HCT116 (cell line): ENCODE data around the gene ROR2. TPM values are rescaled to one million over a fixed set of nuclear protein-coding genes. Genes with fewer than 3 reads are reported as not detected.

Source experiments
- ATAC-seq: fragments of 200-7000 bp; cut with Tn5 transposase; 2 replicates; pipeline ENCODE4 v1.9.1; 2020; ENCODE audit warnings: mild to moderate bottlenecking, moderate library complexity
- BruUV-seq: library from RNA; stranded (reverse); fragments of 400-500 nt; replicated peaks from 2 replicates; lab custom pipeline; 2021; lab: Mats Ljungman, UMichigan
- CTCF ChIA-PET: fragments of 300-600 bp; sonication (Branson Sonifier 250); formaldehyde crosslinking; loops from one replicate; lab custom pipeline; 2021; ENCODE audit warnings: antibody characterized with exemption; lab: Charles Lee
- POLR2A ChIA-PET: fragments of 300-600, 350-600 bp; sonication (Branson Sonifier 250); formaldehyde crosslinking; loops from one replicate; lab custom pipeline; 2021; ENCODE audit warnings: antibody characterized with exemption; lab: Charles Lee
- RAD21 ChIA-PET, 2 experiments: fragments of 300-600 bp; sonication (Branson Sonifier 250); formaldehyde crosslinking; loops; one replicate each; lab custom pipeline; 2023; ENCODE audit warnings: low total read pairs in 2 of 2; ENCODE audit not compliant: uncharacterized antibody in 2 of 2, unreplicated experiment in 2 of 2, low non-redundant PET in 1 of 2; lab: Charles Lee
- DNase-seq: peaks from one replicate; pipeline ENCODE4 v3.0.0-alpha.2; 2010; ENCODE audit warnings: low read depth, low spot score
- H2AFZ ChIP-seq: fragments of 200-600 bp; shearing (Covaris generic), sonication (generic); 2 replicates; pipeline ENCODE4 v1.6.1; 2017; ENCODE audit warnings: low read depth, mixed run types, mixed read lengths, antibody characterized with exemption, low read length; ENCODE audit not compliant: poor library complexity, severe bottlenecking
- H3K27ac ChIP-seq: 2 replicates; pipeline ENCODE4 v1.5.1; 2012; ENCODE audit warnings: low read depth, low read length
- H3K27me3 ChIP-seq: fragments of 200-600 bp; sonication (generic); 2 replicates; pipeline ENCODE4 v1.6.1; 2016; ENCODE audit warnings: mixed run types, low read length, mixed read lengths; ENCODE audit not compliant: insufficient read depth
- H3K36me3 ChIP-seq, 2 experiments: fragments of 200-500 bp in 1 of 2; fragments of 200-600 bp in 1 of 2; sonication (Bioruptor generic) in 1 of 2; sonication (generic) in 1 of 2; 2 replicates each; pipeline versions ENCODE4 v1.5.1 to v1.6.1; 2014 to 2016; ENCODE audit warnings: low read length in 2 of 2, inconsistent platforms in 1 of 2, mixed read lengths in 1 of 2, mixed run types in 1 of 2; ENCODE audit not compliant: insufficient read depth in 2 of 2, control insufficient read depth in 1 of 2
- H3K4me1 ChIP-seq, 2 experiments: fragments of 200-600 bp in 1 of 2; sonication (generic) in 1 of 2; 2 replicates each; pipeline versions ENCODE4 v1.5.1 to v1.6.1; 2012 to 2017; ENCODE audit warnings: low read length in 2 of 2, inconsistent platforms in 1 of 2, mild to moderate bottlenecking in 1 of 2, mixed read lengths in 1 of 2, mixed run types in 1 of 2, moderate library complexity in 1 of 2; ENCODE audit not compliant: insufficient read depth in 2 of 2, control insufficient read depth in 1 of 2
- H3K4me2 ChIP-seq: fragments of 200-600 bp; sonication (generic); 2 replicates; pipeline ENCODE4 v1.6.1; 2017; ENCODE audit warnings: mixed run types, low read length, mixed read lengths
- H3K4me3 ChIP-seq, 2 experiments: fragments of 200-600 bp in 1 of 2; sonication (generic) in 1 of 2; replicated peaks in 1 of 2; 2 replicates each; pipeline ENCODE4 v1.5.1; 2011 to 2016; ENCODE audit warnings: low read length in 2 of 2, control low read depth in 1 of 2, low read depth in 1 of 2, mild to moderate bottlenecking in 1 of 2, mixed read lengths in 1 of 2, mixed run types in 1 of 2
- H3K79me2 ChIP-seq: fragments of 200-600 bp; sonication (generic); 2 replicates; pipeline ENCODE4 v1.6.1; 2017; ENCODE audit warnings: mild to moderate bottlenecking, mixed run types, low read length, moderate library complexity, mixed read lengths; ENCODE audit not compliant: insufficient read depth
- H3K9ac ChIP-seq: fragments of 200-600 bp; sonication (generic); 2 replicates; pipeline ENCODE4 v1.6.1; 2016; ENCODE audit warnings: low read length, mixed read lengths
- H3K9me2 ChIP-seq: fragments of 200-600 bp; sonication (generic), shearing (Covaris generic); 2 replicates; pipeline ENCODE4 v1.6.1; 2017; ENCODE audit warnings: mixed run types, mild to moderate bottlenecking, moderate library complexity; ENCODE audit not compliant: insufficient read depth
- H3K9me3 ChIP-seq, 2 experiments: fragments of 200-500 bp in 1 of 2; fragments of 200-600 bp in 1 of 2; sonication (Bioruptor generic) in 1 of 2; sonication (generic) in 1 of 2; 2 replicates each; pipeline ENCODE4 v1.6.1; 2014 to 2017; ENCODE audit warnings: low read length in 2 of 2, mixed read lengths in 2 of 2, inconsistent platforms in 1 of 2, low read depth in 1 of 2, mild to moderate bottlenecking in 1 of 2, mixed run types in 1 of 2, moderate library complexity in 1 of 2; ENCODE audit not compliant: control insufficient read depth in 1 of 2, insufficient read depth in 1 of 2
- H4K20me1 ChIP-seq: fragments of 200-600 bp; sonication (generic), shearing (Covaris generic); 2 replicates; pipeline ENCODE4 v1.6.1; 2017; ENCODE audit warnings: mixed run types, mild to moderate bottlenecking, moderate library complexity; ENCODE audit not compliant: insufficient read depth
- CEBPB ChIP-seq: IDR thresholded peaks from 2 replicates; pipeline ENCODE4 v1.6.1; 2012; ENCODE audit warnings: low read depth
- CTCF ChIP-seq, 3 experiments: fragments of 200-600 bp in 1 of 3; sonication (generic) in 1 of 3; IDR thresholded peaks in 2 of 3; conservative IDR thresholded peaks in 1 of 3; 2 replicates each; pipeline ENCODE4 v1.5.1; 2012 to 2017; ENCODE audit warnings: low read depth in 2 of 3, low read length in 2 of 3, antibody characterized with exemption in 1 of 3, borderline replicate concordance in 1 of 3, control low read depth in 1 of 3, mild to moderate bottlenecking in 1 of 3, mixed read lengths in 1 of 3, mixed run types in 1 of 3, moderate library complexity in 1 of 3; ENCODE audit not compliant: insufficient read depth in 1 of 3
- EGR1 ChIP-seq: IDR thresholded peaks from 2 replicates; pipeline ENCODE4 v1.6.1; 2012; ENCODE audit warnings: low read depth
- ELF1 ChIP-seq: IDR thresholded peaks from 2 replicates; pipeline ENCODE4 v1.6.1; 2012; ENCODE audit warnings: low read depth, borderline replicate concordance
- EZH2 ChIP-seq: fragments of 200-600 bp; sonication (generic); IDR thresholded peaks from 2 replicates; pipeline ENCODE4 v1.6.1; 2017; ENCODE audit warnings: antibody characterized with exemption, mixed run types
- EZH2phosphoT487 ChIP-seq: fragments of 200-600 bp; IDR thresholded peaks from 2 replicates; pipeline ENCODE4 v1.6.1; 2018; ENCODE audit warnings: antibody characterized with exemption, borderline replicate concordance
- FOSL1 ChIP-seq: IDR thresholded peaks from 2 replicates; pipeline ENCODE4 v1.6.1; 2012; ENCODE audit warnings: low read depth
- JUND ChIP-seq: IDR thresholded peaks from 2 replicates; pipeline ENCODE4 v1.6.1; 2012
- MAX ChIP-seq: IDR thresholded peaks from 2 replicates; pipeline ENCODE4 v1.6.1; 2012
- POLR2A ChIP-seq: IDR thresholded peaks from 2 replicates; pipeline ENCODE4 v1.7.0; 2011; ENCODE audit warnings: borderline replicate concordance; ENCODE audit not compliant: insufficient read depth, insufficient read length; ENCODE audit errors: extremely low read depth
- POLR2AphosphoS5 ChIP-seq: IDR thresholded peaks from 2 replicates; pipeline ENCODE4 v1.6.1; 2011; ENCODE audit warnings: mild to moderate bottlenecking, low read depth, low read length, moderate library complexity
- RAD21 ChIP-seq: IDR thresholded peaks from 2 replicates; pipeline ENCODE4 v1.6.1; 2012; ENCODE audit warnings: low read depth, mild to moderate bottlenecking
- REST ChIP-seq: IDR thresholded peaks from 2 replicates; pipeline ENCODE4 v1.6.1; 2012; ENCODE audit warnings: low read depth
- SIN3A ChIP-seq: IDR thresholded peaks from 2 replicates; pipeline ENCODE4 v1.6.1; 2012; ENCODE audit warnings: low read depth
- SRF ChIP-seq: IDR thresholded peaks from 2 replicates; pipeline ENCODE4 v1.6.1; 2012; ENCODE audit warnings: low read depth
- TCF7L2 ChIP-seq: IDR thresholded peaks from 2 replicates; pipeline ENCODE4 v1.7.0; 2011; ENCODE audit warnings: borderline replicate concordance, inconsistent platforms; ENCODE audit not compliant: insufficient read depth, insufficient read length; ENCODE audit errors: extremely low read depth
- intact Hi-C: fragments of 100-400 bp; cut with micrococcal nuclease; formaldehyde crosslinking; loops from 2 replicates; pipeline ENCODE4 v1.10.0; 2022
- total RNA-seq: library from RNA; stranded (reverse); gene quantifications from one replicate; pipeline ENCODE4 v1.2.1, GENCODE V29; 2021; ENCODE audit not compliant: unreplicated experiment
- TF ChIP-seq, protein P1 (sequence below): IDR thresholded peaks from 2 replicates; pipeline ENCODE4 v1.6.1; 2011; ENCODE audit warnings: mild to moderate bottlenecking, low read length, moderate library complexity; ENCODE audit not compliant: insufficient replicate concordance; ENCODE audit errors: extremely low read depth

ROR2 gene
- total RNA-seq, 1 experiment from 2014 or later, result 15.7 TPM

- TF ChIP-seq POLR2AphosphoS5 (no peak), TCF7L2 (no peak), MAX (no peak), FOSL1 (no peak), SRF (no peak), EZH2phosphoT487 (no peak)
- TF ChIP-seq, protein P1, sequence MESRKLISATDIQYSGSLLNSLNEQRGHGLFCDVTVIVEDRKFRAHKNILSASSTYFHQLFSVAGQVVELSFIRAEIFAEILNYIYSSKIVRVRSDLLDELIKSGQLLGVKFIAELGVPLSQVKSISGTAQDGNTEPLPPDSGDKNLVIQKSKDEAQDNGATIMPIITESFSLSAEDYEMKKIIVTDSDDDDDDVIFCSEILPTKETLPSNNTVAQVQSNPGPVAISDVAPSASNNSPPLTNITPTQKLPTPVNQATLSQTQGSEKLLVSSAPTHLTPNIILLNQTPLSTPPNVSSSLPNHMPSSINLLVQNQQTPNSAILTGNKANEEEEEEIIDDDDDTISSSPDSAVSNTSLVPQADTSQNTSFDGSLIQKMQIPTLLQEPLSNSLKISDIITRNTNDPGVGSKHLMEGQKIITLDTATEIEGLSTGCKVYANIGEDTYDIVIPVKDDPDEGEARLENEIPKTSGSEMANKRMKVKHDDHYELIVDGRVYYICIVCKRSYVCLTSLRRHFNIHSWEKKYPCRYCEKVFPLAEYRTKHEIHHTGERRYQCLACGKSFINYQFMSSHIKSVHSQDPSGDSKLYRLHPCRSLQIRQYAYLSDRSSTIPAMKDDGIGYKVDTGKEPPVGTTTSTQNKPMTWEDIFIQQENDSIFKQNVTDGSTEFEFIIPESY, result no peak
- TF ChIP-seq, all 23 proteins: peak for 0
Measured at GRCh38 chr9:91991721-91992341, 41.8 kb upstream of the ROR2 start (continued).

- Histone ChIP-seq H3K36me3 (no peaks in the 10 kb centered on the region), H3K4me2 (no peak overlapping the region), H3K4me1 (no peaks in the 10 kb centered on the region), H3K27ac (no peak overlapping the region), H3K79me2 (no peaks in the 10 kb centered on the region), H3K9me3 (peaks cover 0 to 4% of the 10 kb centered on the region in 2 experiments; a peak in 1 of 4 replicates), H4K20me1 (no peaks in the 10 kb centered on the region), H3K9ac (no peak overlapping the region), H3K27me3 (no peaks in the 10 kb centered on the region), H2AFZ (no peak overlapping the region), H3K4me3 (no peak overlapping the region), H3K9me2 (no peaks in the 10 kb centered on the region)
- ChIA-PET RAD21 (no interaction called here), CTCF (no interaction called here), POLR2A (no interaction called here)
- DNase-seq (no peak), ATAC-seq (no peak)
- intact Hi-C loops, result no loop called here
- BruUV-seq, result no TSS peak
- TF ChIP-seq CTCF (IDR thresholded peaks at IDR 0.05 in 2 of 3, conservative IDR thresholded peaks at IDR 0.05 in 1 of 3; ENCODE audit: borderline replicate concordance in 1 of 3, insufficient read depth in 1 of 3, low read depth in 2 of 3, low read length in 2 of 3) (no peak), TCF7L2 (no peak), EGR1 (no peak), EZH2phosphoT487 (no peak), EZH2 (no peak), POLR2AphosphoS5 (no peak), ELF1 (no peak), RAD21 (no peak), SIN3A (no peak), JUND (no peak), CEBPB (no peak), REST (no peak), POLR2A (no peak)
Measured at GRCh38 chr9:91986248-91986647, 36.2 kb upstream of the ROR2 start.
